OCI-LY7 (cell line): ENCODE data around the gene MIF4GD. TPM values are rescaled to one million over a fixed set of nuclear protein-coding genes. Genes with fewer than 3 reads are reported as not detected.

Experiments
- BruUV-seq: library from RNA; stranded (reverse); fragments of 400-500 nt; replicated peaks from 2 replicates; lab custom pipeline; 2021; lab: Mats Ljungman, UMichigan
- CTCF ChIA-PET: fragments of 300-600 bp; sonication (Branson Sonifier 250); formaldehyde crosslinking; loops from one replicate; lab custom pipeline; 2022; ENCODE audit warnings: antibody characterized with exemption; ENCODE audit not compliant: unreplicated experiment; lab: Charles Lee
- POLR2A ChIA-PET: fragments of 300-600 bp; sonication (Branson Sonifier 250); formaldehyde crosslinking; loops from one replicate; lab custom pipeline; 2022; ENCODE audit warnings: antibody characterized with exemption; lab: Charles Lee
- DNase-seq: peaks from one replicate; pipeline ENCODE4 v3.0.0-alpha.2; 2015; ENCODE audit warnings: low spot score
- H2AFZ ChIP-seq: fragments of 200-600 bp; sonication (generic), shearing (Covaris generic); 2 replicates; pipeline ENCODE4 v1.6.1; 2014; ENCODE audit warnings: mild to moderate bottlenecking, antibody characterized with exemption, low read length, moderate library complexity
- H3K27ac ChIP-seq: fragments of 200-600 bp; sonication (generic); 2 replicates; pipeline ENCODE4 v1.5.1; 2014; ENCODE audit warnings: mixed run types, low read depth, mild to moderate bottlenecking, moderate library complexity, low read length, inconsistent platforms; ENCODE audit not compliant: poor library complexity, severe bottlenecking
- H3K36me3 ChIP-seq: fragments of 200-600 bp; sonication (generic); 2 replicates; pipeline ENCODE4 v1.6.1; 2014; ENCODE audit warnings: mild to moderate bottlenecking, antibody characterized with exemption, low read length, moderate library complexity, mixed read lengths; ENCODE audit not compliant: insufficient read depth
- H3K4me1 ChIP-seq: fragments of 200-600 bp; sonication (generic); 2 replicates; pipeline ENCODE4 v1.5.1; 2014; ENCODE audit warnings: mild to moderate bottlenecking, low read length; ENCODE audit not compliant: insufficient read depth, poor library complexity, severe bottlenecking
- H3K4me2 ChIP-seq: fragments of 200-600 bp; sonication (generic); 2 replicates; pipeline ENCODE4 v1.6.1; 2014; ENCODE audit warnings: mild to moderate bottlenecking, low read length
- H3K4me3 ChIP-seq: fragments of 200-600 bp; sonication (generic); 2 replicates; pipeline ENCODE4 v1.5.1; 2014; ENCODE audit warnings: mild to moderate bottlenecking, low read depth, low read length; ENCODE audit not compliant: poor library complexity, severe bottlenecking
- H3K79me2 ChIP-seq: fragments of 200-600 bp; sonication (generic); 2 replicates; pipeline ENCODE4 v1.6.1; 2016; ENCODE audit warnings: low read depth, mild to moderate bottlenecking, low read length, moderate library complexity, mixed read lengths; ENCODE audit not compliant: insufficient read depth
- H3K9me2 ChIP-seq: fragments of 200-600 bp; sonication (generic); 2 replicates; pipeline ENCODE4 v1.6.1; 2016; ENCODE audit warnings: mild to moderate bottlenecking, low read length, mixed read lengths; ENCODE audit not compliant: insufficient read depth
- H3K9me3 ChIP-seq: fragments of 200-600 bp; sonication (generic); 2 replicates; pipeline ENCODE4 v1.6.1; 2014; ENCODE audit warnings: mild to moderate bottlenecking, mixed run types, low read length, mixed read lengths
- H4K20me1 ChIP-seq: fragments of 200-600 bp; sonication (generic); 2 replicates; pipeline ENCODE4 v1.6.1; 2014; ENCODE audit warnings: mild to moderate bottlenecking, antibody characterized with exemption, low read length, moderate library complexity, mixed read lengths; ENCODE audit not compliant: insufficient read depth
- EZH2phosphoT487 ChIP-seq: fragments of 200-600 bp; sonication (generic); IDR thresholded peaks from 2 replicates; pipeline ENCODE4 v1.6.1; 2018; ENCODE audit warnings: low read depth, borderline replicate concordance, mild to moderate bottlenecking, mixed run types, antibody characterized with exemption, low read length, moderate library complexity, mixed read lengths
- intact Hi-C: fragments of 100-400 bp; cut with micrococcal nuclease; formaldehyde crosslinking; loops from one replicate; pipeline ENCODE4 v1.10.0; 2022; ENCODE audit not compliant: unreplicated experiment
- total RNA-seq, 2 experiments: library from RNA; depleted of rRNA in 1 of 2; stranded (reverse); fragments of >200 nt in 1 of 2; shearing (Covaris generic) in 1 of 2; gene quantifications; 2 replicates each; pipeline ENCODE4 v1.2.3, GENCODE V29; 2014 to 2022
- TF ChIP-seq, protein P1 (sequence below): fragments of 200-600 bp; sonication (generic); conservative IDR thresholded peaks from 2 replicates; pipeline ENCODE4 v1.5.1; 2014; ENCODE audit warnings: mild to moderate bottlenecking, antibody characterized with exemption, low read length, moderate library complexity, mixed read lengths

MIF4GD gene
- total RNA-seq, 2 experiments from 2014 or later = 70.9 to 132 TPM

DNA sequence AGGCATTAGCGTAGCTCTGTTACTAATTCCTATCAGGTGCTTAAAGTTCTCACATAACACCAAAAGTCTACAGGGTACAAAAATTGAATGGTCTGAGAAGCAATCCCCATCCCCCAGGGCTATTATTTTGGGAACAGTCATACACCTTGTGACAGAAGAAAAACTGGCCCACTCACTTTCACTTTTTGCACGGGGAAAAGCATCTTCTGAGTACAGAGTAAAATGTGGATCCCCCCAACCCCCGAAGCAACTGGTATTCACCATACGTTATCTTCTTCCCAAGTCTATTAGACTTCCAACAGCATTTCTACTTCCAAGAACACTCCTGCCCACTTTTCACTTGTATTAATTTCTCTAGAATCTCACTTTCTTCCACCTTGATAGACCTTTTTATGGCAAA lies 21.5 kb downstream of the MIF4GD start:
- Histone ChIP-seq H2AFZ (no peak overlapping the region), H4K20me1 (peaks cover 9% of the 10 kb centered on the region), H3K36me3 (peaks cover 38% of the 10 kb centered on the region), H3K4me3 (no peak overlapping the region), H3K27ac (peak overlapping the region; percentile 39), H3K79me2 (peaks cover 45% of the 10 kb centered on the region), H3K9me3 (no peaks in the 10 kb centered on the region), H3K4me2 (peak overlapping the region; percentile 46), H3K4me1 (peaks cover 55% of the 10 kb centered on the region), H3K9me2 (no peaks in the 10 kb centered on the region)
- BruUV-seq = TSS peak; percentile 57
- ChIA-PET POLR2A (interaction anchor here (1.0 to 5.0 kb wide), 6 partner anchors 12 to 45 kb away, joined by 3 to 36 read pairs (median 4); partner anchors contain the start of genes GGA3, MIF4GD, MRPS7 and SLC25A19), CTCF (interaction anchor here (0.5 to 2.3 kb wide), 4 partner anchors 9 to 92 kb away, joined by 3 to 8 read pairs (median 4); no protein-coding TSS in a partner anchor)
- DNase-seq = no peak
- no peak for TF ChIP-seq EZH2phosphoT487
- TF ChIP-seq, protein P1, sequence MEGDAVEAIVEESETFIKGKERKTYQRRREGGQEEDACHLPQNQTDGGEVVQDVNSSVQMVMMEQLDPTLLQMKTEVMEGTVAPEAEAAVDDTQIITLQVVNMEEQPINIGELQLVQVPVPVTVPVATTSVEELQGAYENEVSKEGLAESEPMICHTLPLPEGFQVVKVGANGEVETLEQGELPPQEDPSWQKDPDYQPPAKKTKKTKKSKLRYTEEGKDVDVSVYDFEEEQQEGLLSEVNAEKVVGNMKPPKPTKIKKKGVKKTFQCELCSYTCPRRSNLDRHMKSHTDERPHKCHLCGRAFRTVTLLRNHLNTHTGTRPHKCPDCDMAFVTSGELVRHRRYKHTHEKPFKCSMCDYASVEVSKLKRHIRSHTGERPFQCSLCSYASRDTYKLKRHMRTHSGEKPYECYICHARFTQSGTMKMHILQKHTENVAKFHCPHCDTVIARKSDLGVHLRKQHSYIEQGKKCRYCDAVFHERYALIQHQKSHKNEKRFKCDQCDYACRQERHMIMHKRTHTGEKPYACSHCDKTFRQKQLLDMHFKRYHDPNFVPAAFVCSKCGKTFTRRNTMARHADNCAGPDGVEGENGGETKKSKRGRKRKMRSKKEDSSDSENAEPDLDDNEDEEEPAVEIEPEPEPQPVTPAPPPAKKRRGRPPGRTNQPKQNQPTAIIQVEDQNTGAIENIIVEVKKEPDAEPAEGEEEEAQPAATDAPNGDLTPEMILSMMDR = no peak
- intact Hi-C loops = no loop called here

DNA sequence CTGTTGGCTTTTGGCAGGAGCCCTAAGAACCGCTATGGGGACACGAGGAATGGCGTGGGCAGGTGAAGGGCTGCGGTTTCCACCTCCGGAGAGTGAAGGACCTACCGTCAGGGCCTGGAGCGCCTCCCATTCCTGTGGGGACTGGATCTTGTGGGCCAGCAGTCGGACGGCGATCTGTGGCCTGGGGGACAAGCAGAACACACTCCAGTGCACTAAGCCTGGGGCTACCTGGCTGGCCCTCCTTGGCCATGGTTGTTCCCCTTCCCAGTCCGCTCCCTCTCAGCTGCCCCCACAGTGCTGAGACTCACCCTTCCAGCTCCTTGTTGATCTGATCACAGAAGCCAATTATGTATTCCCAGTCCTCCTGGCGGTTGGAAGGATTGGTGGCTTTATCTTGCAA lies 24.6 kb downstream of the MIF4GD start:
- H4K20me1 ChIP-seq = no peaks in the 10 kb centered on the region; the same call in 1 of the 2 replicates
- H3K9me3 ChIP-seq = no peaks in the 10 kb centered on the region
- H3K79me2 ChIP-seq = peaks cover 34% of the 10 kb centered on the region
- no peaks in the 10 kb centered on the region for H3K9me2 ChIP-seq
- no peak overlapping the region for H3K27ac ChIP-seq
- peaks cover 71% of the 10 kb centered on the region for H3K4me1 ChIP-seq
- no peak for DNase-seq
- TF ChIP-seq EZH2phosphoT487 = no peak
- TF ChIP-seq, protein P1 = no peak
- intact Hi-C loops = no loop called here
- BruUV-seq = no TSS peak
- H3K4me3 ChIP-seq = no peak overlapping the region
- H3K36me3 ChIP-seq = peaks cover 67% of the 10 kb centered on the region
- H3K4me2 ChIP-seq = no peak overlapping the region
- CTCF ChIA-PET = no interaction called here
- H2AFZ ChIP-seq = no peak overlapping the region
- POLR2A ChIA-PET = interaction anchor here (0.7 to 1.1 kb wide), 9 partner anchors 16 to 404 kb away, joined by 3 to 10 read pairs (median 5); partner anchors contain the start of gene NUP85

DNA sequence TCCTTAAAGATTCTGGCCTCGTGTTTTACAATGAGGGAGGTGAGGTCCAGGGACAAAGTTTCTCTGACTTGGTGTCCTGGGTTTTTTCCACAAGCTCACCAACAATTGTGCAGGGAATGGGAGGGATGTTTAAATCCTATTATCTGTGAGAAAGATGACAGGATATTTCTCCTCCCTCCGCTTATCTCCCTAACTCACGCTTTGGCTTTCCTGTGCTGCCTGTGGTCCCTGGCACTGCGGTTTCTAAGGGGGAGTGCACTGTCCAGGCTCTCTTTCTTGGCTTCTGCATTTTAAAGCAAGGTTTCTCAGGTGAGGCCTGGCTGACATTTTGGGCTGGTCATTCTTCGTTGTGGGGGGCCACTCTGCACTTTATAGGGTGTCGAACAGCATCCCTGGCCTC lies 26.0 kb downstream of the MIF4GD start:
- TF ChIP-seq, protein P1 = no peak
- no peak for TF ChIP-seq EZH2phosphoT487
- ChIA-PET CTCF (interaction anchor here (0.9 to 1.6 kb wide), 2 partner anchors 15 to 25 kb away, joined by 3 to 6 read pairs; no protein-coding TSS in a partner anchor), POLR2A (interaction anchor here (1.0 to 1.6 kb wide), 4 partner anchors 15 to 39 kb away, joined by 4 to 13 read pairs (median 5); partner anchors contain the start of genes MRPS7 and NUP85)
- H3K9me2 ChIP-seq = no peaks in the 10 kb centered on the region
- peaks cover 20% of the 10 kb centered on the region for H3K79me2 ChIP-seq
- H3K4me1 ChIP-seq = peaks cover 65% of the 10 kb centered on the region
- peak overlapping the region; percentile 75 for H3K27ac ChIP-seq
- intact Hi-C loops = no loop called here
- DNase-seq = no peak
- H3K9me3 ChIP-seq = no peaks in the 10 kb centered on the region
- no TSS peak for BruUV-seq
- H3K4me2 ChIP-seq = peak overlapping the region; percentile 70
- peak overlapping the region; percentile 1; the same call in 1 of the 2 replicates for H2AFZ ChIP-seq
- H3K36me3 ChIP-seq = peaks cover 80% of the 10 kb centered on the region
- peak overlapping the region; percentile 38 for H3K4me3 ChIP-seq
- no peaks in the 10 kb centered on the region for H4K20me1 ChIP-seq
